ENCODE measurements around the gene VPS52. TPM values are rescaled to one million over a fixed set of nuclear protein-coding genes. Genes with fewer than 3 reads are reported as not detected.
A peak's percentile ranks its signal among the peaks of the same experiment; 100 is the strongest.
"Not testable (repeated sequence)": the region's sequence is repeated elsewhere in the genome, so short reads cannot be mapped to it uniquely, and the experiment has no call there.

VPS52 gene
- total RNA-seq, 2 donors from 2014 or later, result 25.9 to 33.4 TPM

- ATAC-seq, DNase-seq: not testable (repeated sequence)
- intact Hi-C loops (cut with DNase I), result loop anchor here in 1 of 2 donors (10.0 kb wide), 1 partner anchor 222 kb away; the partner anchor contains the start of gene HLA-DOA
Observed at GRCh38 chr6:33226503-33227120, 45.1 kb downstream of the VPS52 start.

- intact Hi-C loops (cut with DNase I), result no loop called here
- ATAC-seq (no peak), DNase-seq (no peak)
Observed at GRCh38 chr6:33217681-33218080, 54.0 kb downstream of the VPS52 start.

- DNase-seq (no peak), ATAC-seq (no peak)
- intact Hi-C loops (cut with DNase I), result no loop called here
Observed at GRCh38 chr6:33217246-33217645, 54.4 kb downstream of the VPS52 start.

GRCh38 chr6:33216117-33216649 lies 55.5 kb downstream of the VPS52 start:
- no peak for ATAC-seq

GRCh38 chr6:33215271-33216116 lies 56.2 kb downstream of the VPS52 start:
- ATAC-seq, result no peak
- DNase-seq, result no peak
- intact Hi-C loops (cut with DNase I), result no loop called here

More at GRCh38 chr6:33216117-33216649, 55.5 kb downstream of the VPS52 start:
- intact Hi-C loops (cut with DNase I), result no loop called here
- DNase-seq, result no peak

GRCh38 chr6:33213989-33214335 lies 57.7 kb downstream of the VPS52 start:
- intact Hi-C loops (cut with DNase I), result loop anchor here in 1 of 2 donors (5.0 kb wide), 1 partner anchor 33 kb away; no protein-coding TSS in a partner anchor
- ATAC-seq (peak in 1 of 2 donors; percentile 1), DNase-seq (no peak)

GRCh38 chr6:33213166-33213988 lies 58.3 kb downstream of the VPS52 start:
- DNase-seq, result peak; percentile 48
- peak; percentile 28 to 43 for ATAC-seq
- intact Hi-C loops (cut with DNase I), result loop anchor here in 1 of 2 donors (5.0 kb wide), 1 partner anchor 34 kb away; no protein-coding TSS in a partner anchor

GRCh38 chr6:33212857-33213165 lies 58.9 kb downstream of the VPS52 start:
- intact Hi-C loops (cut with DNase I), result loop anchor here in 1 of 2 donors (5.0 kb wide), 1 partner anchor 34 kb away; no protein-coding TSS in a partner anchor
- DNase-seq (no peak), ATAC-seq (no peak)

GRCh38 chr6:33211666-33212422 lies 59.8 kb downstream of the VPS52 start:
- DNase-seq, result no peak
- intact Hi-C loops (cut with DNase I), result loop anchor here in 1 of 2 donors (5.0 kb wide), 1 partner anchor 35 kb away; no protein-coding TSS in a partner anchor
- no peak for ATAC-seq

- intact Hi-C loops (cut with DNase I), result loop anchor here in 1 of 2 donors (5.0 kb wide), 1 partner anchor 36 kb away; no protein-coding TSS in a partner anchor
- no peak for DNase-seq
- no peak for ATAC-seq
Observed at GRCh38 chr6:33211136-33211535, 60.5 kb downstream of the VPS52 start.

GRCh38 chr6:33209856-33210255 lies 61.8 kb downstream of the VPS52 start:
- intact Hi-C loops (cut with DNase I), result loop anchor here in 1 of 2 donors (5.0 kb wide), 1 partner anchor 37 kb away; no protein-coding TSS in a partner anchor
- DNase-seq (no peak), ATAC-seq (no peak)

GRCh38 chr6:33208091-33208967 lies 63.3 kb downstream of the VPS52 start, which contains the start of gene RING1:
RING1 (plus strand) TSS chr6:33208500; CDS start chr6:33208823, 323 bp downstream.
- intact Hi-C loops (cut with DNase I), result no loop called here
- DNase-seq (peak; percentile 93), ATAC-seq (peak; percentile 83 to 90)

- DNase-seq (peak; percentile 68), ATAC-seq (peak; percentile 29 to 48)
- intact Hi-C loops (cut with DNase I), result no loop called here
Observed at GRCh38 chr6:33207552-33208090, 64.1 kb downstream of the VPS52 start.

GRCh38 chr6:33206864-33207551 lies 64.7 kb downstream of the VPS52 start:
- ATAC-seq (no peak), DNase-seq (peak; percentile 39)
- intact Hi-C loops (cut with DNase I), result no loop called here

- intact Hi-C loops (cut with DNase I), result no loop called here
- DNase-seq (no peak), ATAC-seq (no peak)
Observed at GRCh38 chr6:33206027-33206863, 65.4 kb downstream of the VPS52 start.

Measured in left cardiac atrium (tissue), 4 donors.